Fibroblast of the aortic adventitia (primary cell): Measurements from ENCODE around the gene SYNE1. TPM values are rescaled to one million over a fixed set of nuclear protein-coding genes. Genes with fewer than 3 reads are reported as not detected.
"Not testable (repeated sequence)": the region's sequence is repeated elsewhere in the genome, so short reads cannot be mapped to it uniquely, and the experiment has no call there.

ENCODE experiments used
- DNase-seq: peaks from one replicate; pipeline ENCODE4 v3.0.0-alpha.2; 2010; ENCODE audit warnings: low read depth
- H3K4me3 ChIP-seq: 2 replicates; pipeline ENCODE4 v1.5.1; 2011; ENCODE audit warnings: low read depth, mild to moderate bottlenecking, control low read depth, low read length, moderate library complexity
- CTCF ChIP-seq: IDR thresholded peaks from 2 replicates; pipeline ENCODE4 v1.5.1; 2011; ENCODE audit warnings: mild to moderate bottlenecking, low read length, control low read depth, inconsistent platforms; ENCODE audit not compliant: insufficient read depth
- total RNA-seq: library from RNA; depleted of rRNA; stranded (reverse); fragments of >200 nt; gene quantifications from 2 replicates; pipeline ENCODE4 v1.2.3, GENCODE V29; 2012; ENCODE audit warnings: low replicate concordance

Gene SYNE1
- total RNA-seq, 1 donor: 193 TPM

- no peak for DNase-seq
- no peak for TF ChIP-seq CTCF
- H3K4me3 ChIP-seq: no peak overlapping the region
Observed at GRCh38 chr6:152529369-152529768, 107.8 kb downstream of the SYNE1 start.

GRCh38 chr6:152514120-152514519, 123.0 kb downstream of the SYNE1 start:
- H3K4me3 ChIP-seq, DNase-seq: not testable (repeated sequence)

GRCh38 chr6:152509916-152510315, 127.2 kb downstream of the SYNE1 start:
- TF ChIP-seq CTCF: no peak
- no peak for DNase-seq
- H3K4me3 ChIP-seq: no peak overlapping the region

GRCh38 chr6:152508477-152508876, 128.7 kb downstream of the SYNE1 start:
- no peak overlapping the region for H3K4me3 ChIP-seq
- DNase-seq: no peak
- no peak for TF ChIP-seq CTCF

- no peak overlapping the region for H3K4me3 ChIP-seq
- no peak for TF ChIP-seq CTCF
- peak; percentile 7 for DNase-seq
Observed at GRCh38 chr6:152503546-152503945, 133.6 kb downstream of the SYNE1 start.

GRCh38 chr6:152502421-152503188, 134.6 kb downstream of the SYNE1 start:
- TF ChIP-seq CTCF: no peak
- no peak overlapping the region for H3K4me3 ChIP-seq
- DNase-seq: no peak

GRCh38 chr6:152499931-152500330, 137.2 kb downstream of the SYNE1 start:
- DNase-seq: no peak
- no peak overlapping the region for H3K4me3 ChIP-seq
- TF ChIP-seq CTCF: no peak
